Left ventricle myocardium superior (tissue), 1 donor: ENCODE data around the gene SIDT2. TPM values are rescaled to one million over a fixed set of nuclear protein-coding genes. Genes with fewer than 3 reads are reported as not detected.
"Not testable (repeated sequence)": the region's sequence is repeated elsewhere in the genome, so short reads cannot be mapped to it uniquely, and the experiment has no call there.

Experiments used
- ATAC-seq: fragments of 200-7000 bp; cut with Tn5 transposase; one replicate; pipeline ENCODE4 v1.9.1; 2020; ENCODE audit warnings: mild to moderate bottlenecking, moderate library complexity
- DNase-seq: peaks from one replicate; pipeline ENCODE4 v3.0.0-alpha.2; 2020
- intact Hi-C: fragments of 100-400 bp; cut with micrococcal nuclease; formaldehyde crosslinking; loops from one replicate; pipeline ENCODE4 v1.11.0; 2022
- total RNA-seq: library from RNA; stranded (reverse); fragmentation: NEBNext Ultra II Directional; extraction: Animal tissue kit (Norgen Biotek cat#: 25700); gene quantifications from one replicate; pipeline ENCODE4 v1.2.1, GENCODE V29; 2021
- donor health status: DM: no; HTN: yes; CAD: no; lungs with severe emphysema.

The SIDT2 gene
- total RNA-seq, 1 donor from 2014 or later = 20.4 TPM

DNA sequence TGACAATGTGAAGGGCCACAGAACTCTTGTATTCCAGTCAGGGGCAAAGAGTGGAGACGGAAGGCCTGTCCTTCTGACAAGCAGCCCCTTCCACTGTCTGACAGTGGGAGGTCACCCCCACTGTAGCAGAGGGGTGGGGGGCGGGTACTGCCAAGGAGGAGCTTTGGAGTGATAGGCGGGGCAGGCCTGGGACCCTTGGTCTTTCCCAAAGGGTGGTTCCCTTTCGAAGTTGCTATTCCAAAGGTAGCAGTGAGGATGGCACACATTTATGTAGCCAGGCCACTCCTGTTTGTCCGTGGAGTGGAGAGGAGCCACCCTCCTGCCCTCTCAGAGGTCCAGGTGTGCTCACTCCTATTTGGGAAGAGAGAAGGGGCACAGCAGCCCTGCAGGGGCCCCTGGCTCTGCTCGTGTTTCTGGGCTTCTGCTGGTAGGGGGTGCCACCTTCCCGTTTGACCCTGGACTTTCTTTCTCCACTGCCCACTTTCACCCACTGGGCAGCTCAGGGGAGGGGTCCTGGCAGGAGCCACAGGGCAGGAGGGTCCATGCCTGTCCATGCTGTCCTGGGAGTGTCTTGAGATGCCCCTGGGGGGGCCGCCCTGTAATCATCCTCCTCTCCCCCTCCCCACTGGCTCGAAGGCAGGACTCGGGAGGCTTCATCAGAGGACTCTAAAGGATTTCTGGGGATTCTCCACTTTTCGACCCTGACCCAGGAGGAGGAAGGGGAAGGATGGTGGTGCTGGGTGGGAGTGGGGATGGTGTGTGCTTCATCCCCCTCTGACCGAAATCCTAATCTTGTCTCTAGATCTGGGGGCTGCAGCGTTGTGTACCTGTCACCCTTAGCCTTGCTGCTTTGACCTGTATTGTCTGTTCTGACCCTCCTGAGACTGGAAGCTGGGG lies 21.6 kb downstream of the SIDT2 start:
- DNase-seq = no peak
- intact Hi-C loops = no loop called here
- peak; percentile 0 for ATAC-seq

DNA sequence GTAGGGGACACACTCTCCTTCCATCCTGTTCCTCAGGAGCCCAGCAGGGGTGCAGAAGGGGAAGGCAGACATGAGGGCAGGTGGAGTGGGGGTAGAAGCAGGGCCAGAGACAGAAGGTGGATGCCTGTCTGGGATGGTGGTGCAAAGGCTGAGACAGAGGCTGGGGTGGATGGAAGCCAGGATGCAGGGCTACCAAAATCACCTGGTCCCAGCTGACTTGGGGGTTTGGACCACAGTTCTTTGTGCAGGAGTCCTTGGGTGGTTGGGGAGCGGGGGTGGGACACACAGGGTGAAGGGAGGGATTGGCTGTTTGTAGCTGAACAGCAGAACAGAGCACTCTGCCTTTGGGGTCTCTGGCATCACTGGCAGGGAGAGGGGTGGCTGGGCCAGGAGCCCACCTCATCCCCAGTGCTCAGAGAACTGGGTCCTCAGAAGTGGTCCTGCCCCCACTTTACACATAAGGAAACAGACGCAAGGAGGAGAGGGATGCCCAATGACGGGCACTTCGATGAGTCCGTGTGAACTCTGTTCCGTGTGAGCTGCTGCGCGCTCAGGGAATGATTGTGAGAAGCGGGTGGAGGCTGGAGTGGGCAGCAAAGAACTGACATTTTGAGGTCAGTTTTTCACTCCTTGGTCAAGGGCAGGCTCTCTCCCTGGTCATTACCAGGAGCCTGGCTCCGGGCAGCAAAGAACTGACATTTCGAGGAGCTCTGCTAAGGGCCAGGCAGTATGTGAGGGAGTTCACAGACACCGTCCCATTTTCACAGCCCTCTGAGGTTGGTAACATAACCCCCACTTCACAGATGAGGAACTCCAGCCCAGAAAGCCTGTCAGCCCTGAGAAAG lies 22.5 kb downstream of the SIDT2 start:
- no peak for DNase-seq
- ATAC-seq = no peak
- intact Hi-C loops = no loop called here

DNA sequence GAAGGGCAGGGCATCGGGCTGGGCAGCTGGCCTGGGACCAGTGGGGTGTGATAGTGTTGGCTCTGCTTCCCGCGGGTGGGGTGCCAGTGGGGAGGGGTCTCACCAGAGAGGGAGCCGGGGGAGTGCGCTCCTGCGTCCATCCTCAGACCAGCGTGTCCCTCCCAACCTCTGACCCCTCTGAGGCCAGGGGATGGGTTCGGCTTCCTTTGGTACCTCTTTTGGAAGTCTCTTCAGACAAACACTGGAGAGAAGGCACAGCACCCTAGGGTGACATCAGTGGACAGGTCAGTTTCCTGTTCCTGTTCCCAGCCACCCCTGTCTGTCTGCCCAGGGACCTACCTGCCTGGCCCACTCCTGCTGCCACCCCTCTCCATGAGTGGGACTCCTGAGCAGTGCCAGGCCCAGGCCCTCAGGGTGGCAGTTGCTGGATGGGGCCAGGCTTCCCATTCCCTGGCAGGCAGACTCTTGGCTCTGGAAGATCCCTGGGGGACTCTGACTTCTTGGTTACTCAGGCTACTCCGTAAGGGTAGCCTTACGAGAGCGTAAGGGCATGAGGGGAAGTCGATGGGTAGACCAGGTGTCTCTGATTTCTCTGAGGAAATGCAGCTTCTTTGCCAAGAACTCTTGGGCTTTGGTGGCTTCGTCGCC lies 23.2 kb downstream of the SIDT2 start:
- ATAC-seq (no peak), DNase-seq (peak; percentile 42)

DNA sequence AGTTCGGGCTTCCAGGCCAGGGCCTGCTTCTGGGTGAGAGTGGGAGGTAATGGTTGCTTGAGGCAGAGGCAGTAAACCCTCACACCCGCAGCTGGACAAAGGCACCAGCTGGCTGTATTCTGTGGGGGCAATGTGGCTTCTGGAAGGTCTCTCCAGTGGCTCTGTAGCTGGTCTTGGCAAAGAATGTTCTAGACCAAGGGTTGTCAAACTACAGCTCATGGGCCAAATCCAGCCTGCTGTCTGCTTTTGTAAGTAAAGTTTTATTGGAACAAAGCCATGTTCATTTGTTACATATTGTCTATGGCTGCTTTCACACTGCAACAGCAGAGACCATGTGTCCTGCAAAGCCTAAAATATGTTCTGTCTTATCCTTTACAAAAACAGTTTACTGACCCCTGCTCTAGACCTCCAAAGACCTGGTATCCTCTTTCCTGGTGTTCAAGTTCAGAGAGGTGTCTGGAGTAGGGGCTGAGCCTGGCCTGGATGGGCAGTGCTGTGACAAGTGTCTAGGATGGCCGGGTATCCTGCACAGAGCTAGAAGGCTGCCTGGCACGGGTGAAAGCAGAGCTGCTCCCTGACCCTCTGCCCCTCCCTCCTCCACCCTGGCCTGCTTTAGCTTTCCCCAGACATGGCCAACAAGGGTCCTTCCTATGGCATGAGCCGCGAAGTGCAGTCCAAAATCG lies 24.0 kb downstream of the SIDT2 start:
- DNase-seq (peak; percentile 21), ATAC-seq (no peak)
- intact Hi-C loops = no loop called here

More for the DNA sequence above, 23.2 kb downstream of the SIDT2 start:
- intact Hi-C loops = no loop called here

DNA sequence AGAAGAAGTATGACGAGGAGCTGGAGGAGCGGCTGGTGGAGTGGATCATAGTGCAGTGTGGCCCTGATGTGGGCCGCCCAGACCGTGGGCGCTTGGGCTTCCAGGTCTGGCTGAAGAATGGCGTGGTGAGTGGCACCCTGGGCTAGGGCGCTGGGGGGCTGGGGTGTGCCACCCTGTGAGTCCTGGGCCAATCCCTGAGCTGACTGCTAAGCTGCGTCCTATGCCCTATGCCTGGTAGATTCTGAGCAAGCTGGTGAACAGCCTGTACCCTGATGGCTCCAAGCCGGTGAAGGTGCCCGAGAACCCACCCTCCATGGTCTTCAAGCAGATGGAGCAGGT lies 24.5 kb downstream of the SIDT2 start:
- peak; percentile 36 for DNase-seq
- intact Hi-C loops = no loop called here
- no peak for ATAC-seq

DNA sequence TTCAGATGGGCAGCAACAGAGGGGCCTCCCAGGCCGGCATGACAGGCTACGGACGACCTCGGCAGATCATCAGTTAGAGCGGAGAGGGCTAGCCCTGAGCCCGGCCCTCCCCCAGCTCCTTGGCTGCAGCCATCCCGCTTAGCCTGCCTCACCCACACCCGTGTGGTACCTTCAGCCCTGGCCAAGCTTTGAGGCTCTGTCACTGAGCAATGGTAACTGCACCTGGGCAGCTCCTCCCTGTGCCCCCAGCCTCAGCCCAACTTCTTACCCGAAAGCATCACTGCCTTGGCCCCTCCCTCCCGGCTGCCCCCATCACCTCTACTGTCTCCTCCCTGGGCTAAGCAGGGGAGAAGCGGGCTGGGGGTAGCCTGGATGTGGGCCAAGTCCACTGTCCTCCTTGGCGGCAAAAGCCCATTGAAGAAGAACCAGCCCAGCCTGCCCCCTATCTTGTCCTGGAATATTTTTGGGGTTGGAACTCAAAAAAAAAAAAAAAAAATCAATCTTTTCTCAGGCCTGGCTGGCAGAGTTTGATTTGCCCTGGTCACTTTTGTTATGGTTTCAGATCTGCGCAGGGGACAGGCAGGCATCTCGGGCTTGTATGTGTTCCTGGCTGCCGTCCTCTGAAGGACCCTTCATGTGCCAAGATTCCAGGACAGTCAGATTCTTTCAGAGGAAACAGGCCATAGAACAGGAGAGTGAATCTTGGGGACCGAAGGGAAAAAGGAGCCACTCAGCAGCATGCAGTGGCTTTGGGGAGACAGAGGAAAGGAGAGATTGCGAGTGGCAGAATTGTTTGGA lies 25.9 kb downstream of the SIDT2 start:
- intact Hi-C loops = no loop called here
- DNase-seq = no peak
- ATAC-seq = no peak

DNA sequence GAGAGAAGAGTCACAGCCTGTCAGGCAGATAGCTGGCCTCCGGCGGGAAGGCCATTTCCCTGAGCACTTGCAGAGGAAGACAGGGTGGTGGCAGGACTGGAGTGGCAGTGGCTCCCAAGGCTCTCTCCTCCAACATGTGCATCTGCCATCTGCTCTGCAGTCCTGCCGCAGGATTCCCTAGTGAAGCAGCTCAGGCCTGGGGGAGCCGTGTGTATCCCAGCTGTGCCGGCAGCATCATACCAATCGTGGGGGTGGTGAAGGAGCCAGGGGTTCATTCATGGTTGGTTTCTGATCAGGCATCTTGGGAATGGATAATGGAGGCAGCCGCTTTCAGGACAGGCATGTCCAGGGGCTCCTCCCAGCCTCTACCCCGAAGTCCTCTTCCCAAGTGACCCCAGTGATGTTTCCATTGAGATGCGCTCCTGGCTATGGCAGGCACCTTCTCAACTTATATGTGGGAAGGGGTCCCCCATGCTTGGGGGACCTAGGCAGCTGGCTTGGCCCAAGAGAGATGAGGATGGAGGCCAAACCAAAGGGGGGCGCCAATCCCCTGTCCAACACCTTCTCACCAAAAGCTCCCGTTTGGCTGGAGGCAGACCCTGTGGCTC lies 26.8 kb downstream of the SIDT2 start:
- no peak for ATAC-seq
- intact Hi-C loops = no loop called here
- peak; percentile 33 for DNase-seq

DNA sequence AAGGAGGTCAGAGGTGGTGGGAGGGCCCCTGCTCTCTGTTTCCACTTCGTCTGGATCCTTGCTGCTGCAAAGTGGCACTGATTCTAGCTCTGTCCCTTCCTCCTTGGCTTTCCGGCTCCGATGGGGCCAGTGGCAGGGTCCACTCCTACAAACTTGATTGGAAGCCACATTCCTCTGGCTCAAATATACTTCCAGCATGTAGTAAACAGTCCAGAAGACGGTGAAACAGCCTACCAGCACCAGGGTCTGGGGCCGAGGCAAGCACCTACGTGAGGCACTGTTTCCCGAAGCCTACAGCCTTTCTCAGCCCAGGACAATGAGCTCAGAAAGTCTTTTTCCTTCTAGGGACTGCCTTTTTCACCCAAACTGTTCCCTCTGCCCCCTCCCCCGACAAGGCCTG lies 27.6 kb downstream of the SIDT2 start:
- DNase-seq, ATAC-seq, intact Hi-C loops: not testable (repeated sequence)

DNA sequence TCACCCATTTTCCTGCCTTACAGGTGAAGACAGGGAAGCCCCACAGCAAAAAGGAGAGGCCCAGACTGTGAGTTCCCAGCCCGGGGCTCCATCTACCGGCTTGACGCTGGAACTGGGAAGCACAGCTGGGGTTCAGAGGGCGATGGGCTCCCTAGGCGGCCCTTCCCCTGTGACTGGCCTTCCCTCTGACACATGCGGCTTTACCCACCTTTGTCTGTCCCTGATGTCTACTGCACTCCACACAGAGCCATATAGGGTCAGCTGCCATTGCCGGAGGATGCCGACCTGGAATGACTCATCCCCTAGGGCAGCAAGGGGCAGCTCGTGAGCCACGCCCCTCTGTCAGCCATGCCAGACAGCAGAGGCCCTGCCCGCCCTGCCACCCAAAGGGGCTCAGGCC lies 28.3 kb downstream of the SIDT2 start:
- DNase-seq (peak; percentile 36), ATAC-seq (peak; percentile 62)
- intact Hi-C loops = not testable (repeated sequence)

DNA sequence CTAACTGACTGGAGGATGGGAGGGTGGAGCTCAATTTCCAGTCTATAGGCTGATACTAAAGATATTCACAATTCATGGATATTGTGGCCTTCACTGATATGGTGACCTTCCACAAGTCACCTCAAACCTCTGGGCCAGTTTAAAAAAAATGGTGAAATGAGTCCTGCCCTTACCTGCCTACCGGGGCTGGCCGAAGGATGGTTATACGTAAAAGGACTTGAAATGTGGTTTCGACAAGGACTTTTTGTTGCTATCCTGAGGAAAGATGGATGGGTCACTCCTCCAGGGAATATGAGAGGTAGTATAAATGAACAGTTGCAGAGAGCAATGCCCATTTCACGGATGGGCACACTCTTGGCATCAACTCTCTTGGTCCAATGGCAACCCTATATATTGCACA lies 28.9 kb downstream of the SIDT2 start:
- ATAC-seq, DNase-seq, intact Hi-C loops: not testable (repeated sequence)

DNA sequence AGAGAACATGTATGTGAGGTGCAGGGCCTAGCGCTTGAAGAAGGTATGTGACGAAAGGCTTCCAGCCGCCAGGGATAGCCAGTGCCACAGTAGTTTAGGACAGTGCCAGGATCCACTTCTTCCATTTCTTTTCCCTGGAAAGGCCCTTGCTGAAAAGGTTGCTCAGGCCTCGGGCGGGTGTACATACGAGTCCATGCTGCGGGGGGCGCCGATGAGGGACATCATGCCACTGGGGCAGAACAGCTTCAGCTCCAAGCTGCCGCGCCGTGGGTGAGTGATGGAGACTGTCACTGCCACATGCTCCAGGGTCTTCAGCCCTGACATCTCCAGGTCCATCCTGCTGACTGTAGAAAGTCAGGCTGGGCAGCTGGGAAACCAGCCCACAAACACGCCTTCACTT lies 30.2 kb downstream of the SIDT2 start:
- DNase-seq = peak; percentile 41
- ATAC-seq, intact Hi-C loops: not testable (repeated sequence)

DNA sequence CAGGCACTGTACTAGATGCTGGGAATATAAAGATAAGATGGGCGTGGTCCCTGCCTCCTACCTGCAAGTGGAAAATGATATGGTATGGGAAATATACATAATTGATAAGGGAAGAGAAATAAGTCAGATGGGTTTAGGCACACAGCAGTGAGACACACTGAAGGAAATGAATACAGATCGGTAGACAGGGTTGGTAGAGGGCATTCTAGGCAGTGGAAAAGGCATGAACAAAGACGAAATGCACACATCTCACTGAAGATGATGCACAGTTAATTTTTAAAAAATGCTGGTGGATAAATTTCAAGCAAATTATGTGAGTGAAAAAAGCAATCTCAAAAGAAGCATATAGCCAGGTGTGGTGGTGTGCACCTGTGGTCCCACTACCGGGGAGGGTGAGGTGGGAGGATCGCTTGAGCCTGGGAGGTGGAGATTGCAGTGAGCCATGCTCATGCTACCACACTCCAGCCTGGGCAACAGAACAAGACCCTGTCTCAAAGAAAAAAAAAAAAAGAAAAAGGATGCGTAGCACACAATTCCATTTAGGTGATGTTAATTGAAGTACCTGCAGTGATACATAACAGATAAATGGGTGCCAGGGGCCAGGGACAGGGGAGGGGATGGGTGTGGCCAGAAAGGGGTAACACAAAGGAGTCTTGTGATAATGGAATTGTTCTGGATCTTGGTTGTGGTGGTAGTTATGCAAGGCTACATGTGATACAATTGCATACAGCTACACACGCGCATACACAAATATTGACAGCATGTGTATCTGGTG lies 31.0 kb downstream of the SIDT2 start:
- ATAC-seq, intact Hi-C loops: not testable (repeated sequence)
- peak; percentile 11 for DNase-seq

DNA sequence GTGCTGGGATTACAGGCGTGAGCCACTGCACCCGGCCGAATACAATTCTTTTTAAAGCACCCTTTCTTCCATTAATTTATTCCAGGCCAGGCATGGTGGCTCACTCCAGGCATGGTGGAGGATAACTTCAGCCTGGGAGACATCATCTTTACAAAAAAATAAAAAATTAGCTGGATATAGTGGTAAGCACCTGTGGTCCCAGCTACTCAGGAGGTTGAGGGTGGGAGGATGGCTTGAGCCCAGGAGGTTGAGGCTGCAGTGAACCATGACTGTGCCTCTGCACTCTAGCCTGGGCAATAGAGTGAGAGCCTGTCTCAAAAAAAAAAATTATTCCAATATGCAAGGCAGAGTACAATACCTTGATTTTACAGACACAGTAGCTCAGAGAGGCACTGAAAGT lies 32.1 kb downstream of the SIDT2 start:
- ATAC-seq = no peak
- intact Hi-C loops = no loop called here
- DNase-seq = peak; percentile 5

DNA sequence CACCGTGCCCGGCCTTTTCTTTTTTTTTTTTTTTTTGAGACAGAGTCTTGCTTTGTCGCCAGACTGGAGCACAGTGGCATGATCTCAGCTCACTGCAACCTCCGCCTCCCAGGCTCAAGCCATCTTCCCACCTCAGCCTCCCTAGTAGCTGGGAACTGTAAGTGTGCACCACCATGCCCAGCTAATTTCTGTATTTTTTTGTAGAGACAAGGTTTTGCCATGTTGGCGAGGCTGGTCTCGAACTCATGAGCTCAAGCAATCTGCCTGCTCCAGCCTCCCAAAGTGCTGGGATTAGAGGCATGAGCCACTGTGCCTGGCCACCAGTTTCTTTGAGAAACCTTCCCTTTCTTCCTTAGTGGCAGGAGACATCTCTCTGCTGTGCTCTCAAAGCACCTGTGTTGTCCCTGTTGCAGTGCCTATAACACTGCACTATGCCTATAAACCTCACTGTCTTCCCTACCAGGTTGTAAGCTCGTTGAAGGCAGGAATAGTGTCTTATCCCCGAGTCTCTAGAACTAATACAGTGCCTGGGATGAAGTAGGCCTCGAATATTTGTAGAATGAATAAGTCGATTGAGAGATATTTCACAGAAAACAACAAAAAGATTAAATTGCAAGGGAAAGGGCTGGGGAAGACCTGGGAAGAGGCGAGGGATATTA lies 34.3 kb downstream of the SIDT2 start:
- DNase-seq (no peak), ATAC-seq (no peak)
- intact Hi-C loops = no loop called here

DNA sequence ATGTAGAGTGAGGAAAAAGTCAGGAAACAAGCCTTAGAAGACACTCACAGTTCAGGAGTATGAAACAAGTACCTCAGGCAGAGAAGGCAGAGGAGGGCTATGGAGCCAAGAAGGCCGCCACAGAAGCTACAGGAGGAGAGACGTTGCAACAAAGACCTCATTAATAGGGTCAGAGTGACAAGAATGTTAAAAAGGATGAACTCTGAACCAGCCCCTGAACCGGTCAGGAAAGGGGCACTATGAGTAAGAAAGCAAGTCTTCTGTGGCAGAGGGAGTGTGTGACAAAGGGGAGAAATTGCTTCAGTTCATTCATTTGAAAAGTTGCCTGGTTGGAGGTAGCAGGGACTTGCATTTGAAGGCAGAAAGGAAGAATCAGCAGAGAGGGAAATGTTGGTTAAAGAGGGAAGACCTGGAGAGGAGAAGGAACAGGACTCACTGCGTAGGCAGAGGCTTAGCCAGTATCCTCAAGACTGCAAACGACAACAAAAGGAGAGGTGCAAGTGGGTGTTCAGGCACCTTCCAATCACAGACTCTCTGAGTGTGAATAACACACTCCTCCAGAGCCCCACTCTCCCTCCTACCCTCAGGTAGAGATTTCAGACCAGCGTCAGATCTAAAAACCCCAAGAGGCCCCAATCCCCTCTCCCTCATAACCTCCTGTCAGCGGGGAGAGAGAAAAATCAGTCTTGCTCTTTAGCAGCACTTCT lies 36.0 kb downstream of the SIDT2 start:
- intact Hi-C loops = no loop called here
- DNase-seq = no peak
- no peak for ATAC-seq
